T-helper 17 cell (primary cell): ENCODE results near the gene DPAGT1. TPM values are rescaled to one million over a fixed set of nuclear protein-coding genes. Genes with fewer than 3 reads are reported as not detected.
A peak's percentile ranks its signal among the peaks of the same experiment; 100 is the strongest.

Experiments
- ATAC-seq: fragments of 150-1000 bp; cut with Tn5 transposase; 2 replicates; pipeline ENCODE4 v1.10.0; 2021; ENCODE audit warnings: mild to moderate bottlenecking, moderate library complexity
- DNase-seq, 3 donors: peaks; one replicate each; pipeline versions ENCODE4 v3.0.0 to v3.0.0-alpha.2; 2020 to 2021
- H3K9me3 ChIP-seq: one replicate; pipeline ENCODE4 v1.7.0; 2013; ENCODE audit warnings: low read length, mild to moderate bottlenecking; ENCODE audit not compliant: control insufficient read depth, poor library complexity, severe bottlenecking
- H3K27ac Mint-ChIP-seq: one replicate; pipeline ENCODE4 v1.8.0; 2022; ENCODE audit warnings: mild to moderate bottlenecking, moderate library complexity, mixed read lengths
- H3K27me3 Mint-ChIP-seq: one replicate; pipeline ENCODE4 v1.8.0; 2022; ENCODE audit warnings: mixed read lengths
- H3K36me3 Mint-ChIP-seq: one replicate; pipeline ENCODE4 v1.8.0; 2022; ENCODE audit warnings: low read depth, mixed read lengths
- H3K4me1 Mint-ChIP-seq: one replicate; pipeline ENCODE4 v1.8.0; 2022; ENCODE audit warnings: mild to moderate bottlenecking, mixed read lengths
- H3K4me3 Mint-ChIP-seq: one replicate; pipeline ENCODE4 v1.8.0; 2022; ENCODE audit warnings: mild to moderate bottlenecking, moderate library complexity, mixed read lengths
- total RNA-seq, 4 donors: library from RNA in 2 of 4; stranded (reverse) in 2 of 4; gene quantifications; one replicate each; pipeline ENCODE4 v1.2.3 and lab custom pipeline; 2022 to 2026

The DPAGT1 gene
- total RNA-seq, 2 donors from 2014 or later, result 18.9 to 20.5 TPM

DNA sequence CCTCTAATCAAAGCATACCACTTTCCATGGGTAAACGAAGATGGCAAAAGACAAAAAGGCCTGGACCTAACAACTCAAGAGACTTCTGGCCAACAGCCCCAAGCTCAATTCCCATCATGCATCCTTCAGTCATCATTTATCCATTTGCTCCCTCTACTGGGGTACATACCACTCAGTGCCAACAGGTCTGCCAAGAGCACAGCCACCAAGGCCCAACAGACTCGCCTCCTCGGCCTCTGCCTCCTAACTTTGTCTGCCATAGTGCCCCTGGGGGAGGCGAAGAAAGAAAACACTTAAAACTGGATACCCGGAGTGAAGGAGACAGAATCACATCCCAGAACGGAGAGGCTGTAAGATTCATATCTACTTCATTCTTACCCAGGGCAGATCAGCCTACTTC lies 45.8 kb downstream of the DPAGT1 start:
- H3K4me1 Mint-ChIP-seq, result peaks cover 38% of the 10 kb centered on the region
- peaks cover 13% of the 10 kb centered on the region for H3K36me3 Mint-ChIP-seq
- H3K4me3 Mint-ChIP-seq, result peak overlapping the region; percentile 98
- H3K9me3 ChIP-seq, result no peaks in the 10 kb centered on the region
- DNase-seq, result no peak
- no peak for ATAC-seq
- H3K27ac Mint-ChIP-seq, result peak overlapping the region; percentile 95
- H3K27me3 Mint-ChIP-seq, result no peaks in the 10 kb centered on the region

DNA sequence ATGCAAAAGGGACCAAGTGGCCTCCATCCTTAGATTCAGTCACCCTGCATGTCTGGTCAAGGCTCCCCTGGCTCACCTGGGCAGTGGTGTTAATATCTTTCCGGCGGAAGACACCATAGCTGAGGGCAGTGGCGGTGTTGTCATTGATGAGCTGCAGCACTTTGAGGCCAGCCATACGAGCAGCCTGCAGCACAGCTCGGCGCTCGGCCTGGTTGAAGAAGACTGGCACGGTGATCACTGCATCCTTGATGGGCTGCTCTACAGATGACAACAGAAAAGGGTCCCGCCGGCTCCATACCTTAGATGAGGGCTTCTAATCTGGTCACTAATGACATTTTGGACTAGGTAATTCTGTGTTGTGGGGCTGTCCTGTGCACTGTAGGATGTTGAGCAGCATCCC lies 47.2 kb downstream of the DPAGT1 start:
- DNase-seq, result no peak
- Mint-ChIP-seq H3K27me3 (no peaks in the 10 kb centered on the region), H3K4me1 (peaks cover 39% of the 10 kb centered on the region), H3K36me3 (peaks cover 15% of the 10 kb centered on the region), H3K4me3 (peak overlapping the region; percentile 53), H3K27ac (no peak overlapping the region)
- no peaks in the 10 kb centered on the region for H3K9me3 ChIP-seq
- ATAC-seq, result no peak

DNA sequence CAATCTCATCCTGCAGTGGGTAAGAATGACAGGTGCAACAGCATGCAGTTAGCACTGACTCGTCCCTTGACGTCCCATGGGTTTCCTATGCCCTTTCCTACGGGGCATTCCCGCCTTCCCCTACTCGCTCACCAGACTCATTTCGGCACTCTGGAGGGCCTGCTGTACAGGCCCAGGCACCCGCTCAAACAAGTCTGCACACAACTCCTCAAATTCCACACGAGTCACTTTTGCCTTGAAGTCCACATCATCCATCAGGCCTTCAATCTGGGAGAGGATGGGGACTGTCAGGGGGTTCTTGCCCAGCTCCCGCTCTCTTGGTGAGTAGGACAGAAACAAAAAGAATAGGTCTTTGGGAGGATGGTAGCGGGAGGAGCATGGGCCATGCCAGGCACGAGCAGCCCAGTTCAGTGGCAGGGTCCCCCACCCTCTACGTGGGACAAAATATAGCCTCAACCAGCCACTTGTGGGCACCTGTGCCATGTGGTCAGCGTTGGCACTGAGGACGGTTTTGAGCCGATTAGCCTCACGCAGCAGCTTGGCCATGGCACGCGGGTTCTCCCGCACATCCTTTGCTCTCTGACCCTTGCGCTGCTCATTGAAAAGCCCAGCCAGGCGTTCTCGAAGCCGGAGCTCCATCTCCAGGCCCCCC lies 49.4 kb downstream of the DPAGT1 start:
- H3K27ac Mint-ChIP-seq, result peak overlapping the region; percentile 83
- H3K4me1 Mint-ChIP-seq, result peaks cover 32% of the 10 kb centered on the region
- H3K4me3 Mint-ChIP-seq, result no peak overlapping the region

DNA sequence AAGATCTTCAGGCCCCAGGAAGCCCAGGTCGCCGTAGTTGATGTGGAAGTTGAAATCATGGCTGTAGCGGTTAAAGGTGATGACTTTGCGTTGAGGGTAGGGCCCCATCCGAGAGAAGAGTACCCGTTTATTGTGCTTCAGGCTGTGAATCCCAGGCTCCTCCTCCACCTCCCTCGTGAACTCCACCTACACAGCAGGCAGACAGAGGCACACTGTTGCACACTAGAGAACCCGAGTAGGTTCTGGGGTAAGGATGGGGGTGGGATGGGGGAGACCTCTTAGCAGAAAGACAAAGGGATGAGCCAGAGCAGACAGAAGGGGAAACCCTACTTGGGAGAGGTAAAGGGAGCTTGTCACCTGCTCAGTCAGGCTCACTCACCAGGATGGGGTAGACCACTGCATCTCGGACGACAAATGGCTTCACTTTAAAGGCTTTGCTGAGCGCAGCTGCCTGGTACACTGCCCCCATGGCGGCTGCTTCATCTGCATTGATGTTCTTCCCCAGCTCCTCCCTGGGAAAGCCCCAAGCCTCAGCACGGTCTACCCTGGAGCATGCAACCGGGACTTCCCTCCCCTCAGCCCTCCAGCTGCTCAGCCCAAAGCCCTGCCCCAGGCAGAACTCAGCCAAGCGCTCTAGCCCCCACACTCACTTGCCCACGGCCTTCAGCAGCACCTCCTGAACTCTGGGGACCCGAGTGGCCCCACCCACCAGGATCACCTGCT lies 50.1 kb downstream of the DPAGT1 start:
- H3K36me3 Mint-ChIP-seq, result peaks cover 18% of the 10 kb centered on the region
- no peaks in the 10 kb centered on the region for H3K27me3 Mint-ChIP-seq
- peak overlapping the region; percentile 57 for H3K27ac Mint-ChIP-seq
- ATAC-seq (peak; percentile 77), DNase-seq (peak; percentile 17 to 31 (median 26))
- peak overlapping the region; percentile 65 for H3K4me3 Mint-ChIP-seq
- no peaks in the 10 kb centered on the region for H3K9me3 ChIP-seq
- peaks cover 32% of the 10 kb centered on the region for H3K4me1 Mint-ChIP-seq

More for the DNA sequence above, 49.4 kb downstream of the DPAGT1 start:
- no peak for DNase-seq
- Mint-ChIP-seq H3K27me3 (no peaks in the 10 kb centered on the region), H3K36me3 (peaks cover 19% of the 10 kb centered on the region)
- no peak for ATAC-seq
- H3K9me3 ChIP-seq, result no peaks in the 10 kb centered on the region

DNA sequence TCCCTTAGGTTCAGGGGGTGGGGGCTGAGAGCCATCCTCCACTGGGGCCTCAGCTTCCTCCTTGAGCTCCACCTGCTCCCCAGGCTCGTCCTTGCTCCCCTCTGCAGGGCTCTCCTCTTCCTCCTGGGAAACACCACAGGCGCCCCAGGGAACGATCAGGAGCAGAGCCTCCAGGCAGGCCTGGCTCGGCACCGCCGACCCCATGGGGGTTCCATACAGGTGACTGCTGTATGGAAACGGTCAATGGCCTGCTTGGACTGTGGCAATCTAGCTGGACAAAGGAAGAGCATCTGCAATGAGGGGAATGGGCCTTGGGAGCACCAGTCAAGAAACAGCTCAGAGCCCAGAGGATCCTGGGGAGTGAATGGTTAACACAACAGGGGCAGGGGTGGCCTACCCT lies 52.6 kb downstream of the DPAGT1 start:
- H3K9me3 ChIP-seq, result no peaks in the 10 kb centered on the region
- Mint-ChIP-seq H3K27ac (peak overlapping the region; percentile 86), H3K4me1 (peaks cover 18% of the 10 kb centered on the region), H3K27me3 (no peaks in the 10 kb centered on the region), H3K36me3 (peaks cover 18% of the 10 kb centered on the region), H3K4me3 (no peak overlapping the region)
- no peak for ATAC-seq
- no peak for DNase-seq

DNA sequence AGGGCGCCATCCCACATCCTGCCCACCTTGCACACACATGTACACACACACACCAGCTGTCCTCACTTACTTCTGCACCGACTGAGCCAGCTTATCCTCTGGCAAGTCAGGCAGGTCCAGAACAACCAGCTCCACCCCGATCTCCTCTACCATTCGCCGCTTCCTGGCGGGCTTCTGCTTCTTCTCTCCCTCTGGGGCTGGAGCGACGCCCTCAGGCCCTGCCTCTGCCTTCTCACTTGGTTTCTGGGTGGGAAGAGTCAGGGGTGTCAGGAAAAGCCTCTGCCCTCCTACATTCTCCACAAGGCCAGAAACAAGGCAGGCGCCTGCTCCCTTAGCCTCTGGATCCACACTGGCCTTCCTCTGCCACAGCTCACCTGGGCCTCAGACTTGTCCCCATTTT lies 53.0 kb downstream of the DPAGT1 start:
- no peaks in the 10 kb centered on the region for H3K27me3 Mint-ChIP-seq
- peak overlapping the region; percentile 86 for H3K27ac Mint-ChIP-seq
- ATAC-seq (no peak), DNase-seq (no peak)
- peaks cover 18% of the 10 kb centered on the region for H3K36me3 Mint-ChIP-seq
- no peak overlapping the region for H3K4me3 Mint-ChIP-seq
- H3K9me3 ChIP-seq, result no peaks in the 10 kb centered on the region
- peaks cover 18% of the 10 kb centered on the region for H3K4me1 Mint-ChIP-seq

DNA sequence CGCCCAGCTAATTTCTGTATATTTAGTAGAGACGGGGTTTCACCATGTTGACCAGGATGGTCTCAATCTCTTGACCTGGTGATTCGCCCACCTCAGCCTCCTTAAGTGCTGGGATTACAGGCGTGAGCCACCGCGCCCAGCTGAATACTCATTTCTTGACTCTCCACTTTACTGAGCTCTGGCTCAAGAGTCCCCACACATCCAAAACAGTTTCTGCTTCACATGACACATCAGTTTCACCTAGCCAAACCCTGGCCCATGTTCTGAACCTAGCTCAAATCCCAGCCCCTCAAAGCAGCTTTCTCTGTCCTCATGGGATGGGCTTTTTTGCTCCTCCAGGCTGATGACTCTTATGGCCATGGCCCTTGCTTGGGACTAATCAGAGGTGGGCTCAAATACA lies 54.4 kb downstream of the DPAGT1 start:
- DNase-seq, result no peak
- Mint-ChIP-seq H3K4me3 (no peak overlapping the region), H3K27ac (peak overlapping the region; percentile 59), H3K4me1 (peaks cover 7% of the 10 kb centered on the region), H3K27me3 (no peaks in the 10 kb centered on the region), H3K36me3 (peaks cover 8% of the 10 kb centered on the region)
- H3K9me3 ChIP-seq, result no peaks in the 10 kb centered on the region
- ATAC-seq, result no peak

Other genes starting within 250 kb of the DPAGT1 start
- 10 to 100 TPM; 11.1 to 15.0 TPM for gene CXCR5, start 218.0 kb downstream of the DPAGT1 start, total RNA-seq
- 100 to 1,000 TPM; 186 to 204 TPM for gene BCL9L, start 175.9 kb downstream of the DPAGT1 start, total RNA-seq
- gene UPK2, start 145.6 kb downstream of the DPAGT1 start, total RNA-seq, result not detected
- not detected for gene FOXR1, start 130.1 kb downstream of the DPAGT1 start, total RNA-seq
- 100 to 1,000 TPM; 116 TPM for gene CENATAC, start 103.7 kb downstream of the DPAGT1 start, total RNA-seq
- 1,000 to 10,000 TPM; 2,323 to 2,414 TPM for gene RPS25, start 83.5 kb downstream of the DPAGT1 start, total RNA-seq
- 10 to 100 TPM; 62.4 to 69.5 TPM for gene TRAPPC4, start 83.1 kb downstream of the DPAGT1 start, total RNA-seq
- gene SLC37A4, start 71.0 kb downstream of the DPAGT1 start, total RNA-seq, result 10 to 100 TPM in 1 of 2 donors, 1 to 10 TPM in 1; 9.0 to 11.0 TPM
- gene HYOU1, start 44.6 kb downstream of the DPAGT1 start, total RNA-seq, result 100 to 1,000 TPM; 132 to 162 TPM
- gene VPS11, start 34.0 kb downstream of the DPAGT1 start, total RNA-seq, result 10 to 100 TPM; 58.3 to 68.0 TPM
- 1 to 10 TPM; 8.7 to 9.1 TPM for gene HMBS, start 17.0 kb downstream of the DPAGT1 start, total RNA-seq
- 10 to 100 TPM; 20.9 to 24.6 TPM for gene C2CD2L, start 5.5 kb upstream of the DPAGT1 start, total RNA-seq
- gene HINFP, start 19.7 kb upstream of the DPAGT1 start, total RNA-seq, result 10 to 100 TPM; 22.3 to 26.1 TPM
- not detected for gene ABCG4, start 47.2 kb upstream of the DPAGT1 start, total RNA-seq
- 1 to 10 TPM; 6.6 to 6.9 TPM for gene NLRX1, start 66.9 kb upstream of the DPAGT1 start, total RNA-seq
- gene NHERF4, start 83.6 kb upstream of the DPAGT1 start, total RNA-seq, result 1 to 10 TPM in 1 of 2 donors, under 1 TPM in 1; 0.65 to 1.0 TPM
- gene CBL, start 104.5 kb upstream of the DPAGT1 start, total RNA-seq, result 10 to 100 TPM; 36.1 to 41.9 TPM
- gene MCAM, start 215.3 kb upstream of the DPAGT1 start, total RNA-seq, result 10 to 100 TPM; 25.6 to 54.0 TPM
- gene RNF26, start 232.7 kb upstream of the DPAGT1 start, total RNA-seq, result 10 to 100 TPM; 15.3 to 19.0 TPM
- gene C1QTNF5, start 239.0 kb upstream of the DPAGT1 start, total RNA-seq, result not detected
- not detected for gene MFRP, start 244.9 kb upstream of the DPAGT1 start, total RNA-seq